ENCODE data around the gene MTF2. TPM values are rescaled to one million over a fixed set of nuclear protein-coding genes. Genes with fewer than 3 reads are reported as not detected.
"Not testable (repeated sequence)": the region's sequence is repeated elsewhere in the genome, so short reads cannot be mapped to it uniquely, and the experiment has no call there.

MTF2 gene
- 10 to 100 TPM in 2 of 4 donors, 1 to 10 TPM in 2; 7.1 to 13.4 (median 9.9) TPM for total RNA-seq

- under 1% methylated on average over 25 of the region's 49 CpGs for WGBS
- peak; percentile 97 for DNase-seq (ENCODE audit: extremely low spot score)
- Histone ChIP-seq H3K9me3 (no peaks in the 10 kb centered on the region), H3K4me3 (peak within 1 kb of the TSS; percentile 87 to 94 (median 90)), H3K27ac (replicated peaks in 1 of 4) (peak within 1 kb of the TSS; percentile 82 to 85 (median 83)), H3K36me3 (peaks cover 0 to 6% (median 0%) of the 10 kb centered on the region in 4 donors), H3K27me3 (no peaks in the 10 kb centered on the region), H3K4me1 (peaks cover 26 to 36% (median 31%) of the 10 kb centered on the region in 4 donors)
- TF ChIP-seq POLR2A (IDR thresholded peaks at IDR 0.05; ENCODE audit: low read depth) = peak; percentile 6
- peak; percentile 96 for TF ChIP-seq POLR2AphosphoS5 (IDR thresholded peaks at IDR 0.05)
- peak in 1 of 3 experiments; percentile 21 for TF ChIP-seq CTCF (IDR thresholded peaks at IDR 0.05)
- no peak for TF ChIP-seq EP300 (IDR thresholded peaks at IDR 0.05)
- intact Hi-C loops (cut with DNase I) = loop anchor here (10.0 kb wide), 1 partner anchor 224 kb away; no protein-coding TSS in a partner anchor
These were observed at the start of gene MTF2 for GRCh38 chr1:93078986-93079654. MTF2 (plus strand) TSS chr1:93079283; CDS start chr1:93079527, 244 bp downstream.

- no peak for TF ChIP-seq CTCF (IDR thresholded peaks at IDR 0.05)
- TF ChIP-seq EP300 (IDR thresholded peaks at IDR 0.05) = no peak
- TF ChIP-seq POLR2A (IDR thresholded peaks at IDR 0.05; ENCODE audit: low read depth) = no peak
- TF ChIP-seq POLR2AphosphoS5 (IDR thresholded peaks at IDR 0.05) = no peak
- Histone ChIP-seq H3K27ac (replicated peaks in 1 of 4) (no peak overlapping the region), H3K4me1 (no peaks in the 10 kb centered on the region), H3K27me3 (no peaks in the 10 kb centered on the region), H3K4me3 (no peak overlapping the region), H3K36me3 (no peaks in the 10 kb centered on the region), H3K9me3 (no peaks in the 10 kb centered on the region)
- no peak for DNase-seq (ENCODE audit: extremely low spot score)
- WGBS = 47% methylated on average over 3 of the region's 3 CpGs
- intact Hi-C loops (cut with DNase I) = no loop called here
These were observed 49.8 kb upstream of the MTF2 start for GRCh38 chr1:93029317-93029716.

- DNase-seq (ENCODE audit: extremely low spot score); H3K4me1 ChIP-seq; H3K4me3 ChIP-seq; H3K27ac ChIP-seq (replicated peaks in 1 of 4); H3K27me3 ChIP-seq; intact Hi-C loops (cut with DNase I); H3K9me3 ChIP-seq; H3K36me3 ChIP-seq: not testable (repeated sequence)
- 86% methylated on average over 4 of the region's 4 CpGs for WGBS
These were observed 48.9 kb upstream of the MTF2 start for GRCh38 chr1:93030191-93030590.

- Histone ChIP-seq H3K36me3 (no peaks in the 10 kb centered on the region), H3K9me3 (no peaks in the 10 kb centered on the region), H3K4me3 (no peak overlapping the region), H3K4me1 (no peaks in the 10 kb centered on the region), H3K27ac (replicated peaks in 1 of 4) (no peak overlapping the region), H3K27me3 (no peaks in the 10 kb centered on the region)
- intact Hi-C loops (cut with DNase I) = no loop called here
- 68% methylated on average over 3 of the region's 3 CpGs for WGBS
- TF ChIP-seq POLR2AphosphoS5 (IDR thresholded peaks at IDR 0.05) (no peak), CTCF (IDR thresholded peaks at IDR 0.05) (no peak), EP300 (IDR thresholded peaks at IDR 0.05) (no peak), POLR2A (IDR thresholded peaks at IDR 0.05; ENCODE audit: low read depth) (no peak)
- DNase-seq (ENCODE audit: extremely low spot score) = no peak
These were observed 47.4 kb upstream of the MTF2 start for GRCh38 chr1:93031711-93032110.

GRCh38 chr1:93033029-93033428, 46.1 kb upstream of the MTF2 start:
- Histone ChIP-seq H3K4me1 (no peaks in the 10 kb centered on the region), H3K36me3 (no peaks in the 10 kb centered on the region), H3K27me3 (no peaks in the 10 kb centered on the region), H3K4me3 (no peak overlapping the region), H3K27ac (replicated peaks in 1 of 4) (no peak overlapping the region), H3K9me3 (no peaks in the 10 kb centered on the region)
- DNase-seq (ENCODE audit: extremely low spot score) = no peak
- TF ChIP-seq POLR2AphosphoS5 (IDR thresholded peaks at IDR 0.05) (no peak), POLR2A (IDR thresholded peaks at IDR 0.05; ENCODE audit: low read depth) (no peak), CTCF (IDR thresholded peaks at IDR 0.05) (no peak), EP300 (IDR thresholded peaks at IDR 0.05) (no peak)
- intact Hi-C loops (cut with DNase I) = no loop called here
- 62% methylated on average over 5 of the region's 5 CpGs for WGBS
